GM12878 (cell line): ENCODE data around the gene ABHD17A. TPM values are rescaled to one million over a fixed set of nuclear protein-coding genes. Genes with fewer than 3 reads are reported as not detected.
A peak's percentile ranks its signal among the peaks of the same experiment; 100 is the strongest.

Experiments used
- ATAC-seq: fragments of 200-7000 bp; cut with Tn5 transposase; 3 replicates; pipeline ENCODE4 v1.9.1; 2020; ENCODE audit warnings: mild to moderate bottlenecking, moderate library complexity
- BruUV-seq: library from RNA; stranded (reverse); fragments of 400-500 nt; replicated peaks from 2 replicates; lab custom pipeline; 2021; lab: Mats Ljungman, UMichigan
- CTCF ChIA-PET: fragments of 300-600 bp; sonication (Branson Sonifier 250); formaldehyde crosslinking; extraction: SDS; loops from one replicate; lab custom pipeline; 2021; ENCODE audit warnings: inconsistent platforms; lab: Yijun Ruan, JAX
- POLR2A ChIA-PET: fragments of 350-600 bp; formaldehyde crosslinking; extraction: SDS; loops from one replicate; lab custom pipeline; 2021; ENCODE audit warnings: inconsistent platforms; lab: Charles Lee
- RAD21 ChIA-PET: fragments of 300-600 bp; sonication (Branson Sonifier 250); formaldehyde crosslinking; loops from one replicate; lab custom pipeline; 2023; ENCODE audit warnings: antibody characterized with exemption; ENCODE audit not compliant: unreplicated experiment; lab: Charles Lee
- SMC1A ChIA-PET: fragments of 300-600 bp; sonication (Branson Sonifier 250); formaldehyde crosslinking; loops from one replicate; lab custom pipeline; 2023; ENCODE audit not compliant: unreplicated experiment, uncharacterized antibody; lab: Charles Lee
- DNase-seq: peaks from one replicate; pipeline ENCODE4 v3.0.0-alpha.2; 2011; ENCODE audit warnings: low read depth, low spot score
- FAIRE-seq: peaks from 3 replicates; lab custom pipeline; 2011; peaks lifted over from hg19 to GRCh38; lab: Jason Lieb, UNC
- H2AFZ ChIP-seq: 2 replicates; pipeline ENCODE4 v1.6.0; 2011; ENCODE audit warnings: low read depth, low read length, control low read depth; ENCODE audit not compliant: control insufficient read depth
- H3K27ac ChIP-seq: 2 replicates; pipeline ENCODE4 v1.5.1; 2011; ENCODE audit warnings: control low read depth; ENCODE audit not compliant: control insufficient read depth, insufficient read depth
- H3K27me3 ChIP-seq, 2 experiments: replicated peaks in 1 of 2; 2 replicates each; pipeline versions ENCODE4 v1.6.0 to v1.6.1; 2011; ENCODE audit warnings: low read length in 1 of 2; ENCODE audit not compliant: control insufficient read depth in 2 of 2, insufficient read depth in 2 of 2
- H3K36me3 ChIP-seq, 2 experiments: 2 replicates each; pipeline ENCODE4 v1.5.1; 2011; ENCODE audit warnings: low read length in 1 of 2; ENCODE audit not compliant: control insufficient read depth in 2 of 2, insufficient read depth in 2 of 2
- H3K4me1 ChIP-seq: 2 replicates; pipeline ENCODE4 v1.6.1; 2011; ENCODE audit warnings: mild to moderate bottlenecking, low read length, moderate library complexity, mixed read lengths; ENCODE audit not compliant: control insufficient read depth, insufficient read depth
- H3K4me2 ChIP-seq: 2 replicates; pipeline ENCODE4 v1.6.0; 2011; ENCODE audit warnings: control low read depth; ENCODE audit not compliant: control insufficient read depth, insufficient read depth
- H3K4me3 ChIP-seq: fragments of 200-600 bp; sonication (generic); 2 replicates; pipeline ENCODE4 v1.5.1; 2016
- H3K79me2 ChIP-seq: 2 replicates; pipeline ENCODE4 v1.6.0; 2011; ENCODE audit warnings: low read length; ENCODE audit not compliant: control insufficient read depth, insufficient read depth
- H3K9ac ChIP-seq: 2 replicates; pipeline ENCODE4 v1.8.0; 2011; ENCODE audit warnings: low read length, control low read depth, mixed read lengths; ENCODE audit not compliant: control insufficient read depth, insufficient read depth
- H3K9me3 ChIP-seq: replicated peaks from 3 replicates; pipeline ENCODE4 v1.5.1; 2011; ENCODE audit warnings: mild to moderate bottlenecking, low read length; ENCODE audit not compliant: control insufficient read depth, insufficient read depth
- H4K20me1 ChIP-seq: 2 replicates; pipeline ENCODE4 v1.6.0; 2011; ENCODE audit not compliant: control insufficient read depth, insufficient read depth
- HDAC6 ChIP-seq: fragments of 200-600 bp; sonication (generic); IDR thresholded peaks from one replicate; pipeline ENCODE4 v1.8.0; 2017; ENCODE audit warnings: antibody characterized with exemption; ENCODE audit not compliant: unreplicated experiment
- IKZF1 ChIP-seq: fragments of 450-650 bp; conservative IDR thresholded peaks from 2 replicates; pipeline ENCODE4 v1.6.1; 2017; ENCODE audit warnings: antibody characterized with exemption, mild to moderate bottlenecking
- POLR2AphosphoS2 ChIP-seq: IDR thresholded peaks from 2 replicates; pipeline ENCODE4 v1.6.1; 2011; ENCODE audit warnings: low read depth, mild to moderate bottlenecking, low read length, improper control_type of control experiment, moderate library complexity
- ZBTB40 ChIP-seq: fragments of 450-650 bp; IDR thresholded peaks from 2 replicates; pipeline ENCODE4 v1.6.1; 2016; ENCODE audit warnings: mild to moderate bottlenecking, moderate library complexity, borderline replicate concordance
- WGBS: methylation state at CpG from one replicate; pipeline ENCODE4 v1.1.6; 2016; ENCODE audit warnings: low lambda C conversion rate; ENCODE audit not compliant: insufficient replicate concordance, insufficient coverage; ENCODE audit errors: missing lambda C conversion rate; 5-methylcytosine and 5-hydroxymethylcytosine counted together
- in situ Hi-C: fragments of 300-500 bp; cut with MboI; formaldehyde crosslinking; loops from 9 replicates; pipeline ENCODE4 v1.14.3; 2018; ENCODE audit warnings: mixed read lengths
- intact Hi-C: fragments of 100-400 bp; cut with micrococcal nuclease; formaldehyde crosslinking; loops from one replicate; pipeline ENCODE4 v1.14.2; 2022; ENCODE audit not compliant: unreplicated experiment
- polyA plus RNA-seq, 11 experiments: library from polyadenylated mRNA; depleted of rRNA in 4 of 11; unstranded in 6 of 11; stranded (reverse) in 5 of 11; fragments of >200 nt; fragmentation: Nextera tagmentation in 4 of 11; fragmentation: Illumina TruSeq in 1 of 11; extraction: Ambion mirVana in 4 of 11; extraction: Trizol in 1 of 11; gene quantifications; 1 replicate in 1 of 11; 2 replicates in 10 of 11; pipeline versions ENCODE4 v1.2.1 to v1.2.3, GENCODE V29; 2011 to 2016; ENCODE audit warnings: inconsistent platforms in 2 of 11, missing spikeins in 2 of 11, low read depth in 1 of 11
- total RNA-seq, 4 experiments: library from RNA; depleted of rRNA in 3 of 4; stranded (reverse); fragments of >200 nt in 3 of 4; fragmentation: Illumina TruSeq in 1 of 4; extraction: Trizol in 1 of 4; gene quantifications; 2 replicates each; pipeline versions ENCODE4 v1.2.1 to v1.2.3, GENCODE V29; 2013 to 2021

The ABHD17A gene
- total and polyA plus RNA-seq, 10 of the 15 experiments (the other 5 are each of a cell fraction or from before 2014, with no cell fraction given) = 0.13 to 126 (median 28.8) TPM; not detected in 1

- Histone ChIP-seq H3K36me3 (peaks cover 0 to 1% of the 10 kb centered on the region in 2 experiments; a peak in 1 of 4 replicates), H3K4me2 (peak overlapping the region; percentile 55; the same call in 1 of the 2 replicates), H2AFZ (no peak overlapping the region), H3K27me3 (no peaks in the 10 kb centered on the region), H3K9me3 (no peaks in the 10 kb centered on the region), H3K4me1 (peaks cover 12% of the 10 kb centered on the region), H3K27ac (no peak overlapping the region), H3K9ac (no peak overlapping the region), H4K20me1 (peaks cover 7% of the 10 kb centered on the region; the same call in 1 of the 2 replicates), H3K4me3 (no peak overlapping the region), H3K79me2 (peaks cover 78% of the 10 kb centered on the region)
- ChIA-PET CTCF (interaction anchor here (2.8 kb wide), 1 partner anchor 10 kb away, joined by 11 read pairs; the partner anchor contains the start of gene REXO1), RAD21 (interaction anchor here (0.6 kb wide), 1 partner anchor 22 kb away, joined by 3 read pairs; no protein-coding TSS in a partner anchor), POLR2A (interaction anchor here (2.6 kb wide), 1 partner anchor 17 kb away, joined by 15 read pairs; no protein-coding TSS in a partner anchor), SMC1A (no interaction called here)
- TF ChIP-seq ZBTB40 (no peak), HDAC6 (no peak), POLR2AphosphoS2 (no peak), IKZF1 (0 out of 2 replicates have a peak, but pooled peaks have one; percentile 28)
- BruUV-seq = no TSS peak
- DNase-seq = no peak
- 68% methylated on average over 14 of the region's 18 CpGs for WGBS
- no peak for ATAC-seq
- FAIRE-seq = no peak
- in situ Hi-C loops (loop anchor here (25.0 kb wide), 1 partner anchor 1503 kb away; the partner anchor contains the start of gene NFIC), intact Hi-C loops (no loop called here)
These were observed 25.9 kb downstream of the ABHD17A start for GRCh38 chr19:1859331-1859781.
